ENCODE results near the gene DMAC1. TPM values are rescaled to one million over a fixed set of nuclear protein-coding genes. Genes with fewer than 3 reads are reported as not detected.

DMAC1 gene
- total and polyA plus RNA-seq, 11 donors: 22.8 to 166 (median 108) TPM

DNA sequence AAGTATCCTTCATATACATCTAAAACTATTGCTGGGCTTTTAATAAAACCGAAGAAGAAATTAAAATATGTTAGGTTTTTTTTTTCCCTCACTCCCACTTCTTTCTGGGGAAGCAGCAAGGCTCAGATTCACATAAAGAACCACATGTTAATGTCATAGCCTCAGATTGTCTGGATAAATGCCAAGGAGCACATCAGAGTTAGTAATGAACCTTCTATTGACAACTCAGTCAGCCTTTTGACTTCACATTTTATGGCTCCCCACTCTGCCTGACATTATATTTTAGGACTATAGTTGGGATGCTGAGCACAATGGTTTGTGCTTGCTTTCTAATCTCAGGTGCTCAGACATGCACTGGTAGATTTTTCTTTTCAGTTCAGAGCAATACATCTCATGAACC is 21.8 kb downstream of the DMAC1 start:
- H3K9me3 ChIP-seq: no peaks in the 10 kb centered on the region
- peaks cover 0 to 6% (median 0%) of the 10 kb centered on the region in 12 donors for H3K4me1 ChIP-seq
- H3K27me3 ChIP-seq: no peaks in the 10 kb centered on the region
- WGBS, 4 donors: 47 to 67% (median 56%) methylated on average over 1 of the region's 1 CpG
- no peaks in the 10 kb centered on the region for H3K36me3 ChIP-seq
- DNase-seq (no peak), ATAC-seq (no peak)
- no peak overlapping the region for H3K4me3 ChIP-seq
- intact Hi-C loops (cut with DNase I): no loop called here
- H3K27ac ChIP-seq: no peak overlapping the region
- no peak for TF ChIP-seq CTCF (IDR thresholded peaks at IDR 0.05)
- no peak for TF ChIP-seq POLR2A (IDR thresholded peaks at IDR 0.05)

DNA sequence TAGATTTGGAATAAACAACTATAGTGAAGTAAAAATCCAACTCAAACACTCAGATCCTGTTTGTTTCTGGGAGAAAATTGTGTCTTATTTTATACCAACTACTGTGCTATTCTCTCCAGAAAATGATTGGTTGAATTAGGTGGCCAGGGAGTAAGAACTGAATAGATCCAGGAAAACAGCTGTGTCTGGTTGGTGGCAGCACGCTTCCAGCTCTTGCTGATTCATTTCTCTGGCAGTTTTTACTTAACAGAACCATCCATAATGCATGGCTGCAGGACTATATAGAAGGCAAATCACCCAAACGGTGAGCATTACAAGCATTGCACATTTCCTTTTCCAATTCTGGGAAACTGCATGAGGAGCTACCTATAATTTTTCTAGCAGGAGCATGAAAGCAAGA is 29.5 kb downstream of the DMAC1 start:
- H3K27me3 ChIP-seq: no peaks in the 10 kb centered on the region
- H3K4me1 ChIP-seq: no peaks in the 10 kb centered on the region
- peaks cover 0 to 8% (median 0%) of the 10 kb centered on the region in 12 donors for H3K9me3 ChIP-seq
- DNase-seq: no peak
- intact Hi-C loops (cut with DNase I): no loop called here
- TF ChIP-seq POLR2A (IDR thresholded peaks at IDR 0.05) (no peak), CTCF (IDR thresholded peaks at IDR 0.05) (no peak)
- ATAC-seq: no peak
- H3K4me3 ChIP-seq: no peak overlapping the region
- no peaks in the 10 kb centered on the region for H3K36me3 ChIP-seq
- 47 to 57% (median 54%) methylated on average over 2 of the region's 2 CpGs for WGBS, 4 donors
- no peak overlapping the region for H3K27ac ChIP-seq

DNA sequence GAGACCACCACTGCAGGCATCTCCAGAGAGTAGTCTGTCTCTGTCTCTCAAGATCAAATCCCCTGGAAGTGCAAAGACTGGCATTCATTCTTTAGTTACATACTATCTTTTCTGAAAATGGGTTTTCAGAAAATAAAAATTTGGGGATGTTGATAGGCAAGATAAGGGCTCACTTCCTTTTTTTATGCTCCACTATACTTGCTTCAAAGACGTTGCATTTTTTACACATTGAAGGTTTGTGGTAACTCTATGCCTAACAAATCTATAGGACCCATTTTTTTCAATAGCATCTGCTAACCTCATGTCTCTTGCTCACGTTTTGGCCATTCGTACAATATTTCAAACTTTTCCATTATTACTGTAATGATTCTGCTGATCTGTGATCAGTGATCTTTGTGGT is 37.0 kb downstream of the DMAC1 start:
- intact Hi-C loops (cut with DNase I): loop anchor here in 1 of 10 donors (10.0 kb wide), 1 partner anchor 62 kb away; no protein-coding TSS in a partner anchor
- Histone ChIP-seq H3K27me3 (no peaks in the 10 kb centered on the region), H3K4me3 (no peak overlapping the region), H3K27ac (no peak overlapping the region), H3K4me1 (no peaks in the 10 kb centered on the region), H3K36me3 (no peaks in the 10 kb centered on the region), H3K9me3 (peaks cover 0 to 16% (median 4%) of the 10 kb centered on the region in 12 donors)
- WGBS, 4 donors: 81 to 91% (median 82%) methylated on average over 3 of the region's 3 CpGs
- TF ChIP-seq CTCF (IDR thresholded peaks at IDR 0.05) (no peak), POLR2A (IDR thresholded peaks at IDR 0.05) (no peak)
- DNase-seq: no peak
- ATAC-seq: no peak

- intact Hi-C loops (cut with DNase I): loop anchor here in 1 of 10 donors (10.0 kb wide), 1 partner anchor 65 kb away; no protein-coding TSS in a partner anchor
- Histone ChIP-seq H3K9me3 (peaks cover 0 to 15% (median 3%) of the 10 kb centered on the region in 12 donors), H3K27me3 (no peaks in the 10 kb centered on the region), H3K4me3 (no peak overlapping the region), H3K4me1 (no peaks in the 10 kb centered on the region), H3K36me3 (no peaks in the 10 kb centered on the region), H3K27ac (no peak overlapping the region)
- WGBS, 4 donors: 37 to 63% (median 51%) methylated on average over 1 of the region's 1 CpG
- TF ChIP-seq CTCF (IDR thresholded peaks at IDR 0.05) (no peak), POLR2A (IDR thresholded peaks at IDR 0.05) (no peak)
- peak in 2 of 4 donors; percentile 53 to 66 for ATAC-seq
- peak in 2 of 5 donors; percentile 28 to 45 for DNase-seq
Measured at GRCh38 chr9:7760014-7760415, 39.6 kb downstream of the DMAC1 start.

All from heart left ventricle (tissue), 16 donors.